ENCODE measurements around the gene MTHFD1L. TPM values are rescaled to one million over a fixed set of nuclear protein-coding genes. Genes with fewer than 3 reads are reported as not detected.

The MTHFD1L gene
- total RNA-seq, 1 donor: 68.7 TPM

GRCh38 chr6:151023342-151023741 is 157.8 kb downstream of the MTHFD1L start:
- TF ChIP-seq CTCF (IDR thresholded peaks at IDR 0.05; ENCODE audit: insufficient read depth, low read length): no peak
- H3K4me3 ChIP-seq (ENCODE audit: low read depth, low read length): no peak overlapping the region
- DNase-seq (ENCODE audit: low read depth): no peak

- DNase-seq (ENCODE audit: low read depth): no peak
- no peak for TF ChIP-seq CTCF (IDR thresholded peaks at IDR 0.05; ENCODE audit: insufficient read depth, low read length)
- H3K4me3 ChIP-seq (ENCODE audit: low read depth, low read length): no peak overlapping the region
Observed at GRCh38 chr6:151024597-151024996, 159.1 kb downstream of the MTHFD1L start.

- DNase-seq (ENCODE audit: low read depth): no peak
- TF ChIP-seq CTCF (IDR thresholded peaks at IDR 0.05; ENCODE audit: insufficient read depth, low read length): no peak
Observed at GRCh38 chr6:151025076-151025475, 159.6 kb downstream of the MTHFD1L start.

GRCh38 chr6:151026041-151026663 is 160.7 kb downstream of the MTHFD1L start:
- TF ChIP-seq CTCF (IDR thresholded peaks at IDR 0.05; ENCODE audit: insufficient read depth, low read length): no peak
- no peak overlapping the region for H3K4me3 ChIP-seq (ENCODE audit: low read depth, low read length)
- DNase-seq (ENCODE audit: low read depth): no peak

More at GRCh38 chr6:151025076-151025475, 159.6 kb downstream of the MTHFD1L start:
- no peak overlapping the region for H3K4me3 ChIP-seq (ENCODE audit: low read depth, low read length)

- no peak for TF ChIP-seq CTCF (IDR thresholded peaks at IDR 0.05; ENCODE audit: insufficient read depth, low read length)
- no peak overlapping the region for H3K4me3 ChIP-seq (ENCODE audit: low read depth, low read length)
- DNase-seq (ENCODE audit: low read depth): no peak
Observed at GRCh38 chr6:151027295-151027747, 161.8 kb downstream of the MTHFD1L start.

GRCh38 chr6:151027936-151028838 is 162.7 kb downstream of the MTHFD1L start:
- no peak for TF ChIP-seq CTCF (IDR thresholded peaks at IDR 0.05; ENCODE audit: insufficient read depth, low read length)
- no peak for DNase-seq (ENCODE audit: low read depth)
- no peak overlapping the region for H3K4me3 ChIP-seq (ENCODE audit: low read depth, low read length)

All from fibroblast of the aortic adventitia (primary cell).